Measurements from ENCODE around the gene NDRG4.

NDRG4 gene

GRCh38 chr16:58543685-58544084 lies 43.7 kb downstream of the NDRG4 start:
- DNase-seq (ENCODE audit: low read depth) = no peak

- no peak for DNase-seq (ENCODE audit: low read depth)
Measured at GRCh38 chr16:58548378-58548777, 48.4 kb downstream of the NDRG4 start.

- DNase-seq (ENCODE audit: low read depth) = peak; percentile 7
Measured at GRCh38 chr16:58551496-58551895, 51.6 kb downstream of the NDRG4 start.

- peak; percentile 59 for DNase-seq (ENCODE audit: low read depth)
Measured at GRCh38 chr16:58556678-58557077, 56.7 kb downstream of the NDRG4 start.
